ENCODE measurements around the gene HERC2.

Gene HERC2

DNA sequence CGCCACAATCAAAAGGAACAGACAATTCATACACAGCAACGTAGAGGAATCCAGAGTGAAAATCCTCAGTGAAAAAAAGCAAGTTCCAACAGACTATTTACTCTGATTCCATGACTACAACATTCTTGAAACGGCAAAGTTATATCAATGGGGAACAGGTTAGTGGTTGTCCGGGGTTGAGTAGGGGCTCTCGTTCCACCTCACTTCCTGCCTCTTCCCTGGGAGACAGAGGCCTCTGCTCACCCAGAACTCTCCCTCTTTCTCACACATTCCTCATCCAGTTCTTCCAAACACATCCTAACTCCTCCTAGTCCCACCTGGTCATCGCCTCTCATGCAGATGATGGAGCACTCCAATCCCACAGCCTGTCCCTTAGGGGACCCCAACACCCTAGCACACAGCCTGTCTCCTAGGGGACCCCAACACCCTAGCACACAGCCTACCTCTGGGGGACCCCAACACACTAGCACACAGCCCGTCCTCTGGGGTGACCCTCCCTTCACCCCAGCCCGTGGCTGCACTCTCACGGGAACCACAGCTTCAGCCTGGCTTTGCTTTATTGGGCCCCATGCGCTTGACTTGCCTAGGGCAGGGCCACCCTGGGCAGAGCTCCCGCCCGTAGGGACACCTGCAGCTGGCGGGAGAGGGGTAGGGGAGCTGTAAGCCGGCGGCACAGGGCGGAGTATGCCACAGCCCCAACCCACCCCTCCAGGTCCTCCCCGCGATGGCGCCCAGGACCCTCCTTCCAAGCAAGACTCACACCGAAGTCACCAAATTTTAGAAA, 228.0 kb downstream of the HERC2 start:
- no peak for DNase-seq

GRCh38 chr15:28091313-28091712, 230.7 kb downstream of the HERC2 start:
- no peak for DNase-seq

DNA sequence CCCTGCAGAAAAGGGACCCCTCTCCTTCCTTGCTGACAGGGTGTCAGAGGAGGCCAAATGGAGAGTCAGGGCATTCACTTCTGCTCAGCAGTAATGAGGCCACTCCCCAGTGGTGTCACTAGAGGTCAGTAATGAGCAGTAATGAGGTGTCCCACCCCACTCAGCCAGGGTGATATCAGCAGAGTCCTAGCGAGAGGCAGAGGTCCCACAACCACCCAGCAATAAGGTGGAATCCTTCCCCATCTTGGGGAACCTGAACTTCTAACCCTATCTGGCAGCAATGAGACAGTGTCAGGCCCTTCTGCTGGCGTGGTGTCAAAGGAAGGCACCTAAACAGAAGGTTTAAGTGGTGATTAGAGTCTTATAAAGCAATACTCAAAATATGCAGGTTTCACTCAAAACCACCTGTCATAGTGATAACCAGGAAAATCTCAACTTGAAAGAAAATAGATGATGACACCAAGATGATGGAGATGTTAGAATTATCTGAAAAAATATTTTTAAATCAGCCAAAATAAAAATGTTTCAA, 235.7 kb downstream of the HERC2 start:
- DNase-seq, result peak; percentile 5 to 32

DNA sequence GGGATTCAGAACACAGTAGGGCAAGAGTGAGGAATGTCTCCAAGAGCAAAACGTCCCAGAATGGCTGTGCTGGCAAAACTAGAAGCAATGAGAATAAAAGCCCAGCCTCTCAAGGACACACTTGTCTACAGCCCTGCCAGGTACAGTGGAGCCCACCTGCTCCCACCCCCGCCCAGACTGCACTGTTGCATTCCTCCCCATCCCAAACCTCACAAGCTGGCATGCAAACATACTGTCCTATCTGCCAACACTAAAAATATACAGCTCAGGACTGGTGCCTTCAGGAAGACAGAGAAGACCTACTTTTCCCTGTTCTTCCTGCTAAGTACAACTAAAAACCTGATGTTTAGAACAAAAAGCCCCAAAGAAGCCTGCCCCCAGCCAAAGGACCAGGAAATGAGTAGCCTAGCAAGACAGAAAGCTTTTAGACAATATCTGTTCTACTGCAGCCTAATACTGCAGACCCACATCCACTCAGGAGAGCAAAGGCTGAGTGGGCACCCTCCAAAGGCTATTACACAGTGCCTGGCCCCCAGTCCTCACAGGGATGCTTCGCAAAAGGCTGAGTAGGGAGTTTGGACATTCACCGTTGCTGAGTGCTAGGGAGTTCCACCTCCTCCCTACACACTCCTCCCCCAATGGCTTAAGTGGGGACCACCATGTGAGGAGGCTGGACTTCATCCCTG, 236.3 kb downstream of the HERC2 start:
- DNase-seq, result no peak

DNA sequence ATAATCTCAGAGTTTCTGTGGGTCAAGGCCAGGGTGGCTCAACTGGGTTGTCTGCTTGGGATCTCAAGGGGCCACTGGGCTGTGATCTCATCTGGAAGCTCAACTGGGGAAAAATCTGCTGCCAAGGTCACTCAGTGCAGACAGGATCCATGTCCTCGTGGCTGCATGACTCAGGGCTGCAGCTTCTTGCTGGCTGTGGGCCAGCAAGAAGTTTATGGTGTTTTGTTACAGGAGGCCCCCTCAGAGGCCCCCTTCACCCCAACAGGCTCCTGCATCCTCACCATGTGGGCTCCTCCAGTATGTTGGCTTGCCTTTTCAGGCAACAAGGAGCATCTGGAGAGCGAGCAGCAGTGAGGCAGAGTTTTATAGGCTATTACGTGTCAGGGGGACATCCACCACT, 237.4 kb downstream of the HERC2 start:
- no peak for DNase-seq

GRCh38 chr15:28082891-28083684, 238.9 kb downstream of the HERC2 start:
- DNase-seq, result no peak

DNA sequence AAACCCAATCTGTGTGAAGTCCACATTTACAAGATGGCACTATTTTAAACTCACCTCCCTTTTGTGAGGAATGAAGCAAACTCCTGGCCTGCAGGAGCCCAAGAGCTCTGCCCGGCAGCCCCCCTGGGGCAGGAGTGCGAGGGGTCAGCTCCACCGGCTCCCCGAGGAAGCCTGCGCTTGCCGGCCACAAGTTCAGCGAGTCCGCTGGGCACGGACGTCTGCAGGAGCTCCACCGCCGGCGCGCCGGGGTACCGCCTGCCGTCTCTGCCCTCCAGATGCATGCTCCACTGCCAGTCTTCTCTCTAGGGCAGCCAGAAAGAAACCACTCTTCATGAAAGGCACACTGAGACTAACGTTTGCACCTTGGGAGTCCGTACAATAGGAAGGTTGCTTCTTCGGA, 240.4 kb downstream of the HERC2 start:
- no peak for DNase-seq

DNA sequence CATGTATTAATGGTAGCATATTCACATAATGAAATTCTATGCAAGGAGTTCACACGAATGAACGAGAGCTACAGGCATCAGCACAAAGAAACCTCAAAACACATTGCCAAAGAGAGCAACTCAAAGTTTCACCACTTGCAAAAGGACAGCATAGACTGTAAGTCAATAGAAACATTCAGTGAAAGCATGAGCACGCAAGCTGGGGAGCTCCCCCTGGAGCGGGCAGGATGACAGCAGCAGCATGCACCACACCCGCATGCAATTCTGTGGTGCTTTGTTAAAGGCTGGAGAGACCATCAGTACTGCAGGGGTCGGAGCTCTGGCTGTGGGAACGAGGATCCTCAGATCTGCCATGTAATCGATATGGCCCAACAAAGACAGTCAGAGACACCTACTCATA, 241.6 kb downstream of the HERC2 start:
- no peak for DNase-seq

GRCh38 chr15:28079313-28079969, 242.5 kb downstream of the HERC2 start:
- no peak for DNase-seq

DNA sequence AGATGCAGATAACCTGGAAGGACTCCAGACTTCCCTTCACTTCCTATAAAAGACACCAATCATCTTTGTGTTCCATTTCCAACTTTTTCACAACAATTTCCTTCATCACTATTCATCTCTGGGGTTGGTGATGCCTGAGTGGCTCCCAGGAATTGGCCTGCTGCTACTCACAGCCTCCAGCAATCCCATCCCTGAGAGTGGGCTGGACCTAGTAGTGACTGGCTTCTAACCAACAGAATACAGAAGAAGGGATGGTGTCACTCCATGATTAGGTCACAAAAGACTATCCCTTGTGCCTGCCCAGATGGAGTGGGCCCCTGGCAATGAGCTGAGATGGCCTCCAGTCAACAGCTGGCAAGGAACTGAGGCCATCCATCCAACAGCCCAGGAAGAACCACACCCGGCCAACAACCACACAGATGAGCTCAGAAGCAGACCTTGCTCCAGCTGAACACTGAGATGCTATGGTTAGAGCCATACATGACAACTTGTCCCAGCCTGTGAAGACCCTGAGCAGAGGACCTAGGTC, 243.7 kb downstream of the HERC2 start:
- DNase-seq, result no peak

GRCh38 chr15:28075573-28075972, 246.4 kb downstream of the HERC2 start:
- DNase-seq, result peak; percentile 45 to 84

DNA sequence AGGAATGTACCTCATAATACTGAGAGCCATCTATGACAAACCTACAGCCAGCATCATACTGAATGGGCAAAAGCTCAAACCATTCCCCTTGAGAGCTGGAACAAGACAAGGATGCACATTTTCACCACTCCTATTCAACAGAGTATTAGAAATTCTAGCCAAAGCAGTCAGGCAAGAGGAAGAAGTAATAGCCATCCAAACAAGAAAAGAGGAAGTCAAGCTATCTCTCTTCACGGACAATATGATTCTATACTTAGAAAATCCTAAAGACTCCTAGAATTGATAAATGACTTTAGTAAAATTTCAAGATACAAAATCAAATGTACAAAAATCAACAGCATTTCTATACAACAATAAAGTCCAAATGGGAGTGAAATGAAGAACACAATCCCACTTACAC, 253.0 kb downstream of the HERC2 start:
- no peak for DNase-seq

DNA sequence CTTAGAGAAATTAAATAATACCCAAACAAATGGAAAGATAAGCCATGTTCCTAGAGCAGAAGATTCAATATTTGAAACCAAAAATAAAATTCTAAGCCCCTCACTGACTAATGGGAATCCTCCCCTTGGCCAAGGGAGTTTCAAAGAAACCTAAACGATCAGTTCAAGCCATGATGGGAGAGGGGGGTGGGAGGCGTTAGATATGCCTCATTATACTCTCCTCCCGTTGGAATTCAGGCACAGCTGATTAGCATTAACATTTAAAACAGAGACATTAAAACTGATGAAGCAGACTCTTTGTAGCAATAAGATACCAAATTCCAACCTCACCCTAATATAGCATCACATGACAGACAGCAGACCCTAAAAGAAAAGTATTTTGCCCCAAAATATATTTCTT, 255.7 kb downstream of the HERC2 start:
- DNase-seq, result no peak
